ENCODE data around the gene MAD1L1. TPM values are rescaled to one million over a fixed set of nuclear protein-coding genes. Genes with fewer than 3 reads are reported as not detected.
A peak's percentile ranks its signal among the peaks of the same experiment; 100 is the strongest.

Gene MAD1L1
- total and polyA plus RNA-seq, 11 donors = 11.1 to 29.7 (median 20.9) TPM

- Histone ChIP-seq H3K9me3 (no peaks in the 10 kb centered on the region), H3K4me1 (peaks cover 0 to 25% (median 6%) of the 10 kb centered on the region in 12 donors), H3K27ac (no peak overlapping the region), H3K36me3 (no peaks in the 10 kb centered on the region), H3K4me3 (no peak overlapping the region), H3K27me3 (no peaks in the 10 kb centered on the region)
- intact Hi-C loops (cut with DNase I) = no loop called here
- TF ChIP-seq POLR2A (IDR thresholded peaks at IDR 0.05) = no peak
- TF ChIP-seq CTCF (IDR thresholded peaks at IDR 0.05) = no peak
- DNase-seq = peak in 1 of 5 donors; percentile 44
- 79 to 89% (median 85%) methylated on average over 22 to 27 of the region's 27 CpGs for WGBS, 4 donors
- ATAC-seq = no peak
Observed at GRCh38 chr7:1993776-1994740, 238.7 kb downstream of the MAD1L1 start.

DNA sequence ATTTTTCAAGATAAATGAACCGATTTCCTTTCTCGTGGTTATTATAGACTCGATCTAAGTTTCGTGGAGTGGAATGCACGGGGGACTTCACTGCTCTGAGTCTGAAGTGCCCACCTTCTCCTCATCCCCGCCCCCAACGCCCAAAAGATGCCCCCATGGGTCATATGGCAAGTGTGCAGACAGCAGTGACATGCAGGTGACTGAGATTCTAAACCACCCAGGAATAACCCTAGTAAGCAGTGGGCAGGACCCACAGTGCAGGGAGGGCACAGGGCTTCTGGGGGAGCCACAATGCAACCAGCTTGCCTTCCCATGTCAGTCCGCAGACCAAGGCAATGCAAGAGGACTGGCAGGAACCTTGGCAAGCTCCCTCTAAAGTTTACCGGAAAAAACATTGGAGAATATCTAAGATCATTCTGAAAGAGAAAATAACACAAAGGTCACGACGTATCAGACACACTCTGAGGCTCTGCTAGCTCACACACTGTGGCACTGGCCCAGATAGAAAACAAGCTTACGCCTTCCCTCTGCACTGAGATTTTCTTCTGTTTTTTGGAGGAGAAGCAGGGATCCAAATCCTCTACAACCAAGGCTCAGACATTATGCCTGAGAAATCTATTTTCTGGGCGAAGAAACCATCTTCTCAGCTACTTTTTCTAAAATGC is 239.6 kb downstream of the MAD1L1 start:
- no peaks in the 10 kb centered on the region for H3K9me3 ChIP-seq
- no peak overlapping the region for H3K27ac ChIP-seq
- no peak overlapping the region for H3K4me3 ChIP-seq
- intact Hi-C loops (cut with DNase I) = no loop called here
- ATAC-seq = peak in 2 of 4 donors; percentile 37 to 47
- DNase-seq = no peak
- WGBS, 4 donors = 73 to 87% (median 79%) methylated on average over 13 of the region's 13 CpGs
- H3K27me3 ChIP-seq = no peaks in the 10 kb centered on the region
- H3K36me3 ChIP-seq = no peaks in the 10 kb centered on the region
- peaks cover 0 to 25% (median 6%) of the 10 kb centered on the region in 12 donors for H3K4me1 ChIP-seq
- TF ChIP-seq CTCF (IDR thresholded peaks at IDR 0.05) (no peak), POLR2A (IDR thresholded peaks at IDR 0.05) (no peak)

DNA sequence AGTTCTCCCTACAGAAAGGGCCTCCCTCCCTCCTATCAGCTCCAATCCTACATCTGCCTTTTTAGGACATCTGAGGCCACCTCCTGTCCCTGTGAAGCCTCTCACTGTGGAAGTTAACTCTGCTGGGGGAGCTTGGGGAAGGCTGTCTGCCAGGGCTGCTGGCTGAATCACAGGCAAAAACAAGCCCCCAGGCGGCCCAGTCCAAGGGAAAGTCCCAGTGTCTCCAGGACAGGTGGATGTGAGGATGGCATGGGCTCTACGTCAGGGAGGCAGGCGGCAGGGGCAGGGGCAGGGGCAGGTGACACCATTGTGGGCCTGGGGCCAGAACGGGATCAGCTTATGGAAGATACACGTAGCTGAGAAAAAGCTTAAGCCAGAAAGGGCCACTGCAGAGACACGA is 240.2 kb downstream of the MAD1L1 start:
- ATAC-seq (no peak), DNase-seq (peak in 1 of 5 donors; percentile 46)
- TF ChIP-seq POLR2A (IDR thresholded peaks at IDR 0.05) = no peak
- TF ChIP-seq CTCF (IDR thresholded peaks at IDR 0.05) = no peak
- H3K27me3 ChIP-seq = no peaks in the 10 kb centered on the region
- intact Hi-C loops (cut with DNase I) = no loop called here
- WGBS, 4 donors = 83 to 90% (median 88%) methylated on average over 6 of the region's 6 CpGs
- H3K27ac ChIP-seq = no peak overlapping the region
- no peaks in the 10 kb centered on the region for H3K9me3 ChIP-seq
- H3K4me3 ChIP-seq = no peak overlapping the region
- peaks cover 0 to 25% (median 6%) of the 10 kb centered on the region in 12 donors for H3K4me1 ChIP-seq
- no peaks in the 10 kb centered on the region for H3K36me3 ChIP-seq
